Coronary artery (tissue), 2 donors: ENCODE measurements around the gene PDE6H.
A peak's percentile ranks its signal among the peaks of the same experiment; 100 is the strongest.

Source experiments
- DNase-seq: peaks from one replicate; pipeline ENCODE4 v3.0.0-alpha.2; 2017; ENCODE audit warnings: low spot score
- H3K27ac ChIP-seq, 2 donors: fragments of 200-600 bp; sonication (generic); one replicate each; pipeline ENCODE4 v1.5.1; 2016 to 2019
- H3K4me3 ChIP-seq: fragments of 200-600 bp; sonication (generic); 2 replicates; pipeline ENCODE4 v1.5.1; 2016; ENCODE audit warnings: mild to moderate bottlenecking, moderate library complexity
- TF ChIP-seq, protein P1 (sequence below): fragments of 200-600 bp; sonication (generic); IDR thresholded peaks from one replicate; pipeline ENCODE4 v1.5.1; 2019; ENCODE audit warnings: antibody characterized with exemption

The PDE6H gene

DNA sequence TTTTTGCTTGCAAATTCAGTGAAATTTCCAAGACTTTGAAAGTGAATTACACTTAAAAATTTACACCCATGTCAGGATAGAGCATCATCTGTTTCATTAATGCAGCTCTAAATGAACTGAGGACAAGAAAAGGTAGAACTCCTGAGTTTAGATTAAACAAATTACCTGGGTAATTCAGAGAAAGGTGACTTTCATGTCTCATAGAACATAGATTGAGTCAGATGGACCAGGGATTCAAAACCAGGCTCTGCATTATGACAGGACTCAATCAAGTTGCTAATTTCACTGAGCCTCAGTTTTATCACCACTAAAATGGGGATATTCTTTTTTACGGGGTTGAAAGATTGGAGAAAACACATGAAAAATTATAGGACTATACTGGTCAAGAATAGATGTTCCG lies 15.9 kb upstream of the PDE6H start:
- DNase-seq, result no peak
- H3K27ac ChIP-seq, result peak overlapping the region; percentile 25 to 64
- no peak overlapping the region for H3K4me3 ChIP-seq
- TF ChIP-seq, protein P1, sequence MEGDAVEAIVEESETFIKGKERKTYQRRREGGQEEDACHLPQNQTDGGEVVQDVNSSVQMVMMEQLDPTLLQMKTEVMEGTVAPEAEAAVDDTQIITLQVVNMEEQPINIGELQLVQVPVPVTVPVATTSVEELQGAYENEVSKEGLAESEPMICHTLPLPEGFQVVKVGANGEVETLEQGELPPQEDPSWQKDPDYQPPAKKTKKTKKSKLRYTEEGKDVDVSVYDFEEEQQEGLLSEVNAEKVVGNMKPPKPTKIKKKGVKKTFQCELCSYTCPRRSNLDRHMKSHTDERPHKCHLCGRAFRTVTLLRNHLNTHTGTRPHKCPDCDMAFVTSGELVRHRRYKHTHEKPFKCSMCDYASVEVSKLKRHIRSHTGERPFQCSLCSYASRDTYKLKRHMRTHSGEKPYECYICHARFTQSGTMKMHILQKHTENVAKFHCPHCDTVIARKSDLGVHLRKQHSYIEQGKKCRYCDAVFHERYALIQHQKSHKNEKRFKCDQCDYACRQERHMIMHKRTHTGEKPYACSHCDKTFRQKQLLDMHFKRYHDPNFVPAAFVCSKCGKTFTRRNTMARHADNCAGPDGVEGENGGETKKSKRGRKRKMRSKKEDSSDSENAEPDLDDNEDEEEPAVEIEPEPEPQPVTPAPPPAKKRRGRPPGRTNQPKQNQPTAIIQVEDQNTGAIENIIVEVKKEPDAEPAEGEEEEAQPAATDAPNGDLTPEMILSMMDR, result no peak

DNA sequence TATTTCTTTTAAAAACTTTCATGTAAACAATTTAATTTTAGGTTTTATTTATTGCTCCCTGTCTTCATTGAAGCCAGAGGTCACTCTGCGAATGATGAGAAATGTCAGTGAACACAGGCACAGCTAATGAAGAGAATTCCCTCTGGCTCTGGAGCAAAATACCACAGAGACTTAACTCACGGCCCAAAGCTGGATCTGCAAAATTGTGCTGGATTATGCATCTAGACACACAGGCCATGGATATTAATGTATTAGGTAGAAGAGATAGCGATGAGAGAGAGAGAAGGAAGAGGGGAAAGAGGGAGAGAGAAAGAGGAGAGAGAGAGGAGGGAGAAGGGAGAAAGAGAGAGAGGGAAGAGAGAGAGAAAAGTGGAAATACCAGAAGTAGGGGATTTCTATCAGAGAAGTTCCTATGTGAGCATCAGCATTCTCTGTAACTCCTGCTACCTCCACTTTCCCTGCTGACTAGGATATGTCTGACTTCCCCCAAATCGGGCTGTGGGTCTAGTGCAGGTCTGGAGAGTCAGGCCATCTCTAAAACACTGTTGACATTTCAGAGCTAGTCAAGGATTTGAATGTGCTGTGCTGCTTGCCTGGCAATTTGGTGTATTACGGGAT lies 15.2 kb upstream of the PDE6H start:
- peak overlapping the region; percentile 36 to 87 for H3K27ac ChIP-seq
- DNase-seq, result no peak
- H3K4me3 ChIP-seq, result peak overlapping the region; percentile 63
- TF ChIP-seq, protein P1, result no peak

DNA sequence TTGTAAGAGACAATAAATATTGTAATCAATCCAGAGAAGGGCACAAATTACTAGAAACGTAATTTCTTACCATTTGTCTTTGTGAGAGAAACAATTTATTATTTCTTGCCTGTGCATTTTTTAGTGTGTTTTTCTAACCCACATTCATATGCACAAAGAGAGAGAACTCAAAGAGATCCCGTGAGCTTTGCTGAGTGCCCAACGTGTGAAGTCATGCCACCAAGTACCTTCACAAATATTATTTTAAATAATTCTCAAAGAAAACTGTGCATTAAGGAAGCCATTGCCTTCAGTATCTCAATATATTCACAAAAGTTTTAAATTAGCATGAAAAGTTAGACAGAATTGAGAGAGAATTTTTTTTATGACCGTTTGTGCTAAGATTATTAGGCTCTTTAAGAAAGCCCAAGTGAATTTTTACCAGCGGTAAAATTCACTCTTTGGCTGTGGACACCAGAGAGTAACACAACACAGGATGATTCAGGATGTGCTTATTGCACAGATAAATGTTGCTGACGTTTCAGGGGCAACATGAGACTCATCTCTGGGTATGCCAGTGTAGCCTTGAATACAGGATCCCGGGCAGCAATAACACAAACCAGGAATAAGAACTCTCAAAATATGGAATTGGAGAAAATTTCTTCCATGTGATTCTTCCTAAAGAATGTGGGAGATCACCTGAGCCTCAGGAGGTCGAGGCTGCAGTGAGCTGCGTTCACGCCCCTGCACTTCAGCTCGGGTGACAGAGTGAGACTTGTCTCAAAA lies 14.3 kb upstream of the PDE6H start:
- Histone ChIP-seq H3K27ac (peak overlapping the region; percentile 36 to 87), H3K4me3 (peak overlapping the region; percentile 63)
- TF ChIP-seq, protein P1, result no peak
- no peak for DNase-seq

DNA sequence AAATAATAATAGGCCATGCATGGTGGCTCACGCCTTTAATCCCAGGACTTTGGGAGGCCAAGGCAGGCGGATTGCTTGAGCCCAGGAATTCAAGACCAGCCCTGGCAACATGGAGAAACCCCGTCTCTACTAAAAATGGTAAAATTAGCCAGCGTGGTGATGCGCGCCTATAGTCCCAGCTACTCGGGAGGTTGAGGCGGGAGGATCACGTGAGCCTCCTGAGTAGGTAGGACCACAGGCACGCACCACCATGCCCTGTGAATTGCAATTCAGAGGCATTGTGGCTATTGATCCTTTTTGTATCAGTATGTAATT lies 13.8 kb upstream of the PDE6H start:
- peak overlapping the region; percentile 35 to 87 for H3K27ac ChIP-seq
- TF ChIP-seq, protein P1, result no peak
- no peak for DNase-seq
- peak overlapping the region; percentile 63 for H3K4me3 ChIP-seq

DNA sequence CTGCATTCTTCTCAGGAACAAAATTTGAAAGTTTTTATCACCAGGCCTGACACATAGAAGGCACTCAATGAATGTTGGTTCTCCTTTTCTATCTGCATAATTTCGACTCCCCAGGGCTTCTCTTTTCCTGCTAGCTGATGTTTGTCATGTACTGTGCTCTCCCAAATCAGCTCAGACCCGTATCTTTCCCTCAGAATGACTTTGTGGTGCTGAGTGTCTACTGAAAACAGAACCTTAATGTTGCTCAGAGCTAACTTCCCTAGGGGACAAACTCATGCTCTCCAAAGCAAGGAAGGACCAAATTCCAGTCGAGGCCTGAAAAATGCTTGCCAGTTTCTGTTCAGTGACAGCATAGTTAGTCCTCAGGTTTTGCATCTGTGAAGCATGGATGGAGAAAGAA lies 13.4 kb upstream of the PDE6H start:
- no peak for DNase-seq
- TF ChIP-seq, protein P1, result no peak
- H3K4me3 ChIP-seq, result peak overlapping the region; percentile 63
- peak overlapping the region; percentile 35 to 87 for H3K27ac ChIP-seq

DNA sequence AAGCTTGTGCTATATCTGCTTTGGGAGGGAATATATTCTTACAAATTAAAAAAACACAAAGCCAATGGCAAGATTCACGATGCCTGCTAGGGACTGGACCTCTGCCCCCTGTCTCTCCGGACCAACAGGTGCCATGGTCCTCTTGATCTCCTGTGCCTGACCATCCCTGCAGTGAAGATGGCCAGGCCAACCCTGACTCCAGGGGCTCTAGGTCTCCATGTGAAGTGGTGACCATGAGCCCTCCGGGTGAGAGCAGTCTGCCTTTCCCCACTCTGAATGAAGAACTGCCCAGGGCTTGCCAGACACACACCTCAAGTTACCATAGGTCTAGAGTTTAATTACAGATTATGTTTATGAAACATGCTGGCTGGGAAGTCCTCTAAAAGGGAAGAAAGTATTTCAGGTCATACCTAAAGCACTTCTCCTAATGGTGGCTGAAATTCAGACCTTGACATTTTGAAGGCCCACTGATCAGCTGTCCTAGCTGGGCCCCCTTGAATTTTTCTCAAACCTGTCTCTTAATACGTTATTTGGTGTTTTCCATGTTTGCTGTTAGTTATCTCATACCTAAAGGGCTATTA lies 12.8 kb upstream of the PDE6H start:
- H3K27ac ChIP-seq, result peak overlapping the region; percentile 35 to 87
- TF ChIP-seq, protein P1, result no peak
- no peak for DNase-seq
- H3K4me3 ChIP-seq, result peak overlapping the region; percentile 63
